ENCODE measurements around the gene KCNIP1. TPM values are rescaled to one million over a fixed set of nuclear protein-coding genes. Genes with fewer than 3 reads are reported as not detected.
"Not testable (repeated sequence)": the region's sequence is repeated elsewhere in the genome, so short reads cannot be mapped to it uniquely, and the experiment has no call there.

Gene KCNIP1
- total RNA-seq, 2 donors from 2014 or later: 1.6 to 13.5 TPM

- 95% methylated on average over 1 of the region's 1 CpG for WGBS
- Histone ChIP-seq H3K9me3 (no peaks in the 10 kb centered on the region), H3K27me3 (replicated peaks; ENCODE audit: insufficient read depth) (no peaks in the 10 kb centered on the region), H3K4me3 (no peak overlapping the region), H3K36me3 (no peaks in the 10 kb centered on the region), H3K4me1 (replicated peaks) (no peaks in the 10 kb centered on the region), H3K27ac (no peak overlapping the region)
- no peak for DNase-seq (ENCODE audit: low spot score)
- TF ChIP-seq POLR2AphosphoS5 (IDR thresholded peaks at IDR 0.05) (no peak), CTCF (IDR thresholded peaks at IDR 0.05) (no peak), POLR2A (IDR thresholded peaks at IDR 0.05) (no peak)
- intact Hi-C loops (cut with DNase I): no loop called here
Measured at GRCh38 chr5:170541146-170541769, 37.4 kb downstream of the KCNIP1 start.

- Histone ChIP-seq H3K36me3 (no peaks in the 10 kb centered on the region), H3K9me3 (no peaks in the 10 kb centered on the region), H3K27ac (no peak overlapping the region), H3K4me1 (replicated peaks) (no peaks in the 10 kb centered on the region), H3K27me3 (replicated peaks; ENCODE audit: insufficient read depth) (no peaks in the 10 kb centered on the region), H3K4me3 (no peak overlapping the region)
- intact Hi-C loops (cut with DNase I): no loop called here
- no peak for DNase-seq (ENCODE audit: low spot score)
- TF ChIP-seq CTCF (IDR thresholded peaks at IDR 0.05) (no peak), POLR2A (IDR thresholded peaks at IDR 0.05) (no peak), POLR2AphosphoS5 (IDR thresholded peaks at IDR 0.05) (no peak)
- WGBS: 58% methylated on average over 8 of the region's 8 CpGs
Measured at GRCh38 chr5:170542691-170543293, 39.0 kb downstream of the KCNIP1 start.

- H3K4me1 ChIP-seq (replicated peaks): no peaks in the 10 kb centered on the region
- TF ChIP-seq POLR2AphosphoS5 (IDR thresholded peaks at IDR 0.05): no peak
- no peak for TF ChIP-seq CTCF (IDR thresholded peaks at IDR 0.05)
- no peak for TF ChIP-seq POLR2A (IDR thresholded peaks at IDR 0.05)
- H3K27ac ChIP-seq: no peak overlapping the region
- intact Hi-C loops (cut with DNase I): no loop called here
- no peak overlapping the region for H3K4me3 ChIP-seq
- DNase-seq (ENCODE audit: low spot score): no peak
- 98% methylated on average over 2 of the region's 2 CpGs for WGBS
- H3K9me3 ChIP-seq: no peaks in the 10 kb centered on the region
- no peaks in the 10 kb centered on the region for H3K27me3 ChIP-seq (replicated peaks; ENCODE audit: insufficient read depth)
- no peaks in the 10 kb centered on the region for H3K36me3 ChIP-seq
Measured at GRCh38 chr5:170545313-170545712, 41.5 kb downstream of the KCNIP1 start.

GRCh38 chr5:170545811-170546210 lies 42.0 kb downstream of the KCNIP1 start:
- no peak for DNase-seq (ENCODE audit: low spot score)
- Histone ChIP-seq H3K36me3 (no peaks in the 10 kb centered on the region), H3K9me3 (no peaks in the 10 kb centered on the region), H3K27me3 (replicated peaks; ENCODE audit: insufficient read depth) (no peaks in the 10 kb centered on the region), H3K4me3 (no peak overlapping the region), H3K4me1 (replicated peaks) (no peaks in the 10 kb centered on the region), H3K27ac (no peak overlapping the region)
- 40% methylated on average over 1 of the region's 1 CpG for WGBS
- intact Hi-C loops (cut with DNase I): no loop called here
- TF ChIP-seq CTCF (IDR thresholded peaks at IDR 0.05): no peak
- no peak for TF ChIP-seq POLR2AphosphoS5 (IDR thresholded peaks at IDR 0.05)
- TF ChIP-seq POLR2A (IDR thresholded peaks at IDR 0.05): no peak

GRCh38 chr5:170546282-170546681 lies 42.5 kb downstream of the KCNIP1 start:
- 54% methylated on average over 4 of the region's 4 CpGs for WGBS
- Histone ChIP-seq H3K4me1 (replicated peaks) (no peaks in the 10 kb centered on the region), H3K9me3 (no peaks in the 10 kb centered on the region), H3K4me3 (no peak overlapping the region), H3K27me3 (replicated peaks; ENCODE audit: insufficient read depth) (no peaks in the 10 kb centered on the region), H3K36me3 (no peaks in the 10 kb centered on the region), H3K27ac (no peak overlapping the region)
- intact Hi-C loops (cut with DNase I): no loop called here
- no peak for DNase-seq (ENCODE audit: low spot score)
- no peak for TF ChIP-seq POLR2AphosphoS5 (IDR thresholded peaks at IDR 0.05)
- TF ChIP-seq CTCF (IDR thresholded peaks at IDR 0.05): no peak
- no peak for TF ChIP-seq POLR2A (IDR thresholded peaks at IDR 0.05)

- H3K4me3 ChIP-seq; H3K27me3 ChIP-seq (replicated peaks; ENCODE audit: insufficient read depth); H3K36me3 ChIP-seq; H3K4me1 ChIP-seq (replicated peaks); DNase-seq (ENCODE audit: low spot score); H3K27ac ChIP-seq; H3K9me3 ChIP-seq: not testable (repeated sequence)
- WGBS: 95% methylated on average over 1 of the region's 1 CpG
- intact Hi-C loops (cut with DNase I): loop anchor here (10.0 kb wide), 1 partner anchor 116 kb away; no protein-coding TSS in a partner anchor
Measured at GRCh38 chr5:170550382-170550781, 46.6 kb downstream of the KCNIP1 start.
